GM19043 (cell line): ENCODE results near the gene FAM120C.

ENCODE experiments used
- ATAC-seq: cut with Tn5 transposase; IDR thresholded peaks from one replicate; pipeline ENCODE4 v1.9.1; 2021; ENCODE audit warnings: low read depth; ENCODE audit not compliant: unreplicated experiment

The FAM120C gene, protein sequence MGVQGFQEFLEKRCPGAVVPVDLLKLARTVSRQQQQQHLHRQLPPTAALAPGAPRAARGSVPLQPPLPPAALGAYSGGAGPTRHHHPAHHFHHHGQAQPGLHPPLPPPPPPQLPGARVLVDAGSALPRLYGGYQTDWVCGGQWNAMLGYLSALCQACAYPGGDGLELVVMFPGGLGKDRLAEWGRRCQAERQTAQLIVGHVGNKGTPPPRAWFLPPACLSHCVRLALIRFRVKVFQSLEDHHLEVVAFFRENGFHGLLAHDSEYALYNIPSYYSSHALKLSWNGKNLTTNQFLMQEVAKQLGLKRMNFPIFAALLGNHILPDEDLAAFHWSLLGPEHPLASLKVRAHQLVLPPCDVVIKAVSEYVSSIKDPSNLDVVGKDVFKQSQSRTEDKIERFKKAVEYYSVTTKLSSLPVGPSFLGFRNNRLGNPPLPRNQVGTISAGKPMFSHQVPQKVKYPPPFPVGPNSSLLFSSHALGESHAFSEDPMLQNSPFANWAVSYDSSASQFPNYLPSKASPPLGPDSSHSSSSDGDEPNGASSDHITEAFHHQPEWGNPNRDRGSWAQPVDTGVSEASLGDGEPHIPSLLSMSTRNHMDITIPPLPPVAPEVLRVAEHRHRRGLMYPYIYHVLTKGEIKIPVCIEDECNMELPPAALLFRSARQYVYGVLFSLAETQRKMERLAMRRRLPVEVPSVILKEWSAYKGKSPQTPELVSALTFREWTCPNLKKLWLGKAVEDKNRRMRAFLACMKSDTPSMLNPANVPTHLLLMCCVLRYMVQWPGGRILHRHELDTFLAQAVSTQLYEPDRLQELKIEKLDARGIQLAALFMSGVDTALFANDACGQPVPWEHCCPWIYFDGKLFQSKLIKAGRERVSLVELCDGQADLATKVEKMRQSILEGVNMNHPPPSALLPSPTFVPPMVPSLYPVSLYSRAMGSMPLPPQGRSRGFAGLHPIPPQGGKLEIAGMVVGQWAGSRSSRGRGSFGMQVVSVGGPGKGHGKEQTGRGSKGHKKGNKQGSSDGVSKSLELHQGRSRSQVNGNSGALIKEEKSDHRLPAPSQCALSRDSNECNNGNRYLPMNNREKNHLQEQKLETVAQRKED

GRCh38 chrX:54182864-54183613 is at the start of gene FAM120C:
FAM120C (minus strand) TSS chrX:54183254; CDS start chrX:54183198, 56 bp downstream.
- peak; percentile 24 for ATAC-seq

DNA sequence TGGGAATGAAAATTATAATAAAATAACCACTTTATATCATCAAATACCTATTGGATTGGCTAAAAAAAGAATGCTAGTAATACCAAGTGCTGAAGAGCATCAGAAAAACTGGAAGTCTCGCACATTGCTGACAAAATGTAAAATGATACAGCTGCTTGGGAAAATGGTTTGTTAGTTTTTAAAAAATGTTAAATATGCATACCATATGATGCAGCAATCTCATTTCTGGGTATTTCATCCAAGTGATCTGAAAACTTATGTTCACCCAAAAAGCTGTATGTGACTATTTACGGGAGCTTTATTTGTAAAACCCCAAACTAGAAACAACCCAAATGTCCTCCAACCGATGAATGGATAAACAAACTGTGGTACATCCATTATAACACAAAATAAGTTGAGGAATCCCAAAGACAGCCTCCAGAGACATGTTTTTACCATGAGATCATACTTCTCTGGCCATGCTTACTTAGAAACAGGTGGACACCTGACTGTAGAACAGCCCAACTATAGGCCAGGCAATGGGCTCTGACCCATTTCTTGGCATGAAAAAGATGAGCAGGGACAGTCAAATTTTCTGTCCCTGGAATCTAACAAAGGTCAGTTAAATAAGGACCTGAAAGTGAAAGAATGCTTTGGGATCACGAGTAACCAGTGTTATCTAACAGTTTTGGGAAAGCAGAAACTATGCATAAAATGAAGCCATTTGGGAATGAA is 47.5 kb upstream of the FAM120C start:
- no peak for ATAC-seq

DNA sequence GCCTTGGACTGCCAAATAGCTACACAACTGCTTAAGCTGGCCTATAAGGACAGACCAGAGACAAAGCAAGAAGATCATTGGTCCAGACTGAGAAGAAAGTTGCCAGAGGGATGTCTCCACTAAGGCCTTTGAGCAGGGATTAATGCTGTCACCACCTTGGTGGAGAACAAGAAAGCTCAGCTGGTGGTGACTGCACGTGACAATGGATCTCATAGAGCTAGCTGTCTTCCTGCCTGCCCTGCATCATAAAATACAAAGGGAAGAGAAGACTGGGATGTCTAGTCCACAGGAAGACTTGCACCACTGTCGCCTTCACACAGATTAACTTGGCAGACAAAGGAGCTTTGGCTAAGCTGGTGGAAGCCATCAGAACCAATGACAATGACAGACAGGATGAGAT is 40.5 kb upstream of the FAM120C start:
- ATAC-seq, result no peak

DNA sequence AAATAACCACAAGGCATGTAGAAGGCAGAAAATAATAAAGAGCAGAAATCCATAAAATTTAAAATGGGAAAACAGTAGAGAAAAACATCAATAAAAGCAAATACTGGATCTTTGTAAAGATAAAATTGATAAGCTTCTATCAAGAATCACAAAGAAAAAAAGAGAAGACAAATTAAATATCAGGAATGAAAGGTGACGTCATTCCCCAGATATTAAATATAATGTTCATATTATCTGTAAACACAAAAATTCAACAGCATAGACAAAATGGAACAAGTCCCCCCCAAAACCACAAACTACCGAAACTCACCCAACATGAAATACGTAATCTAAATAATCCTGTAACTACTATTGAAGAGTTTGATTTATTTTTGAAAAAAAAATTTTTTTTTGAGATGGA is 30.5 kb upstream of the FAM120C start:
- no peak for ATAC-seq

- no peak for ATAC-seq
These were observed 25.5 kb upstream of the FAM120C start for GRCh38 chrX:54208531-54208930.

GRCh38 chrX:54198262-54198661 is 15.2 kb upstream of the FAM120C start:
- no peak for ATAC-seq

DNA sequence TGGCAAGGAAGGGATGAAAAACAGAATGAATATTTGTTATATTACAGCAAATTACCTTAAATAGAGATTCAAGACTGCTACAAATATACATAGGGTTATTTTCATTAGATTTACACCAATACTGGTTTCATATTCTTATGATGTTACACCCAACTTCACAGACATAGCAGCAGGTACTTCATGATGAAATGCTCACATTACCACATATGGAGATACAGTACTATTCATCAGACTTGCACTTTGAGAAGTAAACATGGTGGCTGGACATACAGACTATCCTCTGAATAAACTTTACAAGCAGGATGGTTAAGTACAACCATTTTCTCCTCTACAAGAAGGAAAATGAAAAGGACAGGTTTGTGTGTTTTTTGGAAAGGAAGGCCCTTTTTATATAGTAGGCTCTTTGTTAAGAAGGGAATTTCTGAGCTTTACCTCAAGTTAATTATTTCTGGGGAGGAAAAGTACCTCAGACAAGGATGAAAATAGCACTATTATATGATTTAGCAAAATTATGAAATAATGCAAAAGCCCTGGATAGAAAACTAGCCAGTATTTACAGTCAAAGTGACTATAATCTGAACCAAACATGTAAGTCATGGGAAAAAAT is 12.0 kb upstream of the FAM120C start:
- ATAC-seq, result no peak

GRCh38 chrX:54193085-54193821 is 10.2 kb upstream of the FAM120C start:
- no peak for ATAC-seq

GRCh38 chrX:54184474-54184873 is 1.4 kb upstream of the FAM120C start:
- no peak for ATAC-seq

- ATAC-seq, result peak; percentile 61
These were observed 725 bp downstream of the FAM120C start for GRCh38 chrX:54182194-54182863.

DNA sequence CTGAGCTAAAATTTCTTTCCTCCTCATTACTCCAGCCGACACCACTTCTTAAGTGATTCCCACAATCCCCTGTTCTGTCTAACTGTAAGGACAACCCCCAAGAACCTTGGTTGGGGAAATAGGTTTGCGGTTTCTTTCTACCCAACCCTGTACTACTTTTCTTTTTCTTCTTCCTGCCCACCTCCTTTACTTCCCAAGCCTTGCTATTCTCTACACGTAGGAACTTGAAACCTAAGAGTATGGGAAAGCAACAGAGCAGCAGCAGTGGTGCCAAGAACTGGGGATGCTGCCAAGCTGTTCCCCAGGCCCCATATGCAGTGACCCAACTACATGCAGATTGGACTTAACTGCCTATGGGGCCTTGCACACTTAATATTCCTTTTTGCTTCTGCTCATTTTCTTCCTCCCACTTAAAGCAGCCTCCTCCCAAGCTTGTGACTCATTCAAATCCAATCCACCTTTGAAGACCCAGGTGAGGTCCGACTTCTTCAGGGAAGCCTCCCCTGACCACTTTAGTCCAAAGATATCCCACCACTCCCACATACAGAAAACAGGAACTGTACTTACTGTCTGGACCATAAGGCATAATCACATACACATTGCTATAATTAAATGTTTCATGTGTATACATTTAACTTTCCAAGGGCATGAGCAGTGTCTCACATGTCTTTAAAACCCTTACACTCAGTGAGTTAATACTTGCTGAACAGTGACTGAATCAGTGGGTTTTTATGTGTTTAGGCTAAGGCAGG is 1.7 kb downstream of the FAM120C start:
- no peak for ATAC-seq

DNA sequence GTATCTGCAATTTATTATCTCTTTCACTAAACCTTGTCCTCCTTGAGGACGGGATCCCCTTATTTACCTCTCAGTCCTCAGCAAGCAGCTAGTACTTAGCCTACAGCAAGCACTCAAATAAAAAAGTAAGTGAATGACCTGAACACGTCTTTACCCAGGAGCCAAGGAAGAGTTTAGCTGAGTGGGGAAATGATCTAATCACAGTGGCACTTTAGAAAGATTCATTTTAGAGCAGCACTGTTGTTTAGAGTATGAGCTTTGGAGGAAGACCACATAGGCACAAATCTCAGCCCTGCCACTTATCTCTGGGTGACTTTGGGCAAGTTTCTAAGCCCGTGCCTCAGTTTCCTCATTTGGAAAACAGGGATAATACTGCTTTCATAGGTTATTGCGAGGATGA is 2.7 kb downstream of the FAM120C start:
- ATAC-seq, result no peak

DNA sequence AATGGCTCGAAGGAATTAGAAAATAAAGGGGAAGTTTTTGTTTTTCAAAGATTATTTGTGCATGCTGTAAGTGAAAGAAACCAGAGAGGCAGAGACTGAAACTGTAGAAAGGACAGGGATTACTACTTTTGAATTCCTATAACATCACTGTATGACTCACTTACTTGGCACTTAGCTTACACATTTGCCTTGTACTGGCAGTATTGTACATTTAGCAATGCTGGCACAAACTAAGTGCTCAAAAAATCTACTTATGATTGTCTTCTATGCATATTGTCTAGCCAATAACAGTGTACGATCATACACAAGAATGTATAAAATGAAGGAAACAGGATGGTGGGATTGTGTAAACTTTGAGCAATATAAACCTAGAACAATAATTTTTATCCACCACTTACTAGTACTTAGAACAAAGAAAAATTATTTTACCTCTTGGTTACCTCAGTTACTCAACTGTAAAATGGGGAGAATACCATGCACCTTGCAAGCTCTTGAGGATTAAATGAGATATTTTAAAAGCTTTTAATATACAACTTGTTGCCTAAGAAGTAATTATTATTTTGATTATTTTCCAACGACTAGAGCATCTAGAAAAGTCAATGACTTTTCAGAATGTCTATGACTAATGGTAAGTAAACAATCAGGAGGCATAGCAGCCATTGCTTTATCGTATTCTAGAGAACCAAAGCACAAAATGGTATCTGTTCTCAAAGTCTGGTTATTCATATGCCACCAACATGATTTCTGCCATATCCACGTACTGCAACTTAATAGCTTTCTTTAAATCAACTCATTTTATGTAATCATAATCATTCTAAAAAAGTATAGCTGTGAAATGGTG is 4.7 kb downstream of the FAM120C start:
- no peak for ATAC-seq

GRCh38 chrX:54177306-54177705 is 5.7 kb downstream of the FAM120C start:
- no peak for ATAC-seq

- no peak for ATAC-seq
These were observed 9.3 kb downstream of the FAM120C start for GRCh38 chrX:54173791-54174190.

DNA sequence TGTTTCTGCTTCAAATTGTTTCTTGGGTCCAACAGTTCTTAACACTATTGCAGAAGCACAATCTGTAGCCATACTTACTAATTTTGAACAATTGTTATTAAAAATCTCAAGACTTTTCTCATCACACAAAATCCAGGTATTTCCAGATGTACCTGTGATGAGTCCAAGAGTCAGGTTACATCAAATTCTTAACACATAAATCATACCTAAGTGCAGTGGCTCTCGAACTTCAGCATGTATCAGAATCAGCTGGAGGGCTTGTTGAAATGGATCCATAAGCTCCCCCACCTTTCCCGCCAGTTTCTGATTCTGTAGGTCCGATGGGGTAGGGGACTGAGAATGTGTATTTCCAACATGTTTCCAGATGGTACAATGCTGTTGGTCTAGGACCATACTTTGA is 10.6 kb downstream of the FAM120C start:
- no peak for ATAC-seq
